ENCODE measurements around the gene AHRR. TPM values are rescaled to one million over a fixed set of nuclear protein-coding genes. Genes with fewer than 3 reads are reported as not detected.
"Not testable (repeated sequence)": the region's sequence is repeated elsewhere in the genome, so short reads cannot be mapped to it uniquely, and the experiment has no call there.

AHRR gene
- total RNA-seq, 1 donor from 2014 or later: 3.5 TPM

DNA sequence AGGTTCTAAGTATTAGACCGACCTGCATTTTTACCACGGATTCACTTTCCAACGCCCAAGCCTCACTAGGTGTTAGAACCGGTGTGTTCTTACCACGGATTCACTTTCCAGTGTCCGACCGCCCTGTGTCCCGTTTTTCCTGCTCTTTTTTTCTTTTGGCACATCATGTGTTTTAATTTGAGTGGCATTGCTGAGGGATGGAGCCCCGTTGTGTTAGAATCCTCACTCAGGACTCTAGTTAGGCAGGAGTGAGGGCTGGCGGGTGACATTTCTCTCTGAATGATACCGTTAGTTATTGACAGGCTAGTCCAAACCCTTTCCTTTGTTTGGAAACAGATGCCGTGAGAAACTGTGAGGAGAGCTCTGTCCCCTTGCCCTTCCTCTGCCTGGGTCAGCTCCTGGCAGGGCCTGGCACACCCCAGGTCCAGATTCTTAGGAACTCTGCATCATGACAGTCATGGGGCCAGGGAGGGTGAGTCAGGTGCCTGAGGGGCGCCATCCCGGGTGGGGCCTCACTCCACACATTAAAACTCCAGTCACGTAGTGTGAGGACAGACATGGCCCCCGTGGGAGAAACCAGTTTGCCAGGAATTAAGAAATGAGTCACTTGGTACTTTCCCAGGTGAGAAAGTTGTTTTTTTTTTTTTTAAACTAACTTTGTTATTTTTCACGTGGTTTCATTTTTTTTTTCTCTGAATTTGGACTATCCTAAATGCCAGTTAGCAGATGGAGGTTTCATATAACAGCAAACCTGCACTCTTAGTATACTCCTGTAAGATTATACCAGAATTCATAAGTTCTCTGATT lies 137.2 kb downstream of the AHRR start:
- no peak for DNase-seq (ENCODE audit: low spot score)

DNA sequence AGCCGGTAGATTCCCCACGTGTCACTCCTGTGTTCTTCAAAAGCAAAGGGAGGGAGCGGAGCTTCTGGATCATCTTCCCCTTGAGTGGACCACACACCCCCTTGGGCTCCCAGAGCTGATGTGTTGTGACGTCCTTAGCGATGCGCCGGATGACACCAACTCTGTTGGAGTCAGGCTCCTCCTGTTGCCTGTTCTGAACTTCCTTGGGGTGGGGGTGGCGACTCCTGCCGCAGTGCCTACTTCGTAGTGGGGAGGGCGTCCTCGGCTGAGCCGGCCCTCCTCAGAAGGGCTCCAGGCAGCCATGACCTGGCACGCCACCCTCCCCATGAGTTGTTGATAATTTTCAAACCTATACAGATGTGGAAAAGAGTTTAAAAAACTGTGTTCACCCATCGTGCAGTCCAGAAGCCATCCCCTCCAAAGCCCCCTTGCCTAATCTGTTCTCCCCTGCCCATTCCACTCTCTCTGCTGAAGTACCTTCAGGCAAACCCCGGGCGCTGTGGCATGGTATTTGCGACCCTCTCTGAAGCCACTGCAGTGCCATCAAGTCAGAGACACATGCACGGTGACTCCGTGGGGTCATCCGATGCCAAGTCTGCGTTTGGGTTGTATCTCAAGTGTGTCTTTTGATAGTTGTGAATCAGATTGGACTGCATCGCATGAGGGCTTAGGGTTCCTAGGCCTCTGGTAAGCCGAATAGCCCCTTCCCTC lies 138.2 kb downstream of the AHRR start:
- DNase-seq (ENCODE audit: low spot score): no peak

DNA sequence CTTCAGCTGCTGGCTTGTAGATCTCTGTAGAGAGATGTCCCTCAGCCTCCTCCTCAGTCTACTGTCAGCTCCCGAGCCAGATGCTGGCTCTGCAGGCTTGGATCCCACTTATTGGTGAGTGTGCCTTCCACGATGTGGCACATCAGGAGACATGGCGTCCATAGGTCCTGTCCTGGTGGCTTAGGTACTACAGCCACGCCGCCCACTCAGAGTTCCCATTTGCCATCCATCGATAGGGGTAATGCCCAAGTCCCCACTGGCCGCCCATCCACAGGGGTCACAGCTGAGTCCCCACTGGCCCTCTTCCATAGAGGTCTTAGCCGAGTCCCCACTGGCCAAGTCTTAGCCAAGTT lies 138.7 kb downstream of the AHRR start:
- no peak for DNase-seq (ENCODE audit: low spot score)

DNA sequence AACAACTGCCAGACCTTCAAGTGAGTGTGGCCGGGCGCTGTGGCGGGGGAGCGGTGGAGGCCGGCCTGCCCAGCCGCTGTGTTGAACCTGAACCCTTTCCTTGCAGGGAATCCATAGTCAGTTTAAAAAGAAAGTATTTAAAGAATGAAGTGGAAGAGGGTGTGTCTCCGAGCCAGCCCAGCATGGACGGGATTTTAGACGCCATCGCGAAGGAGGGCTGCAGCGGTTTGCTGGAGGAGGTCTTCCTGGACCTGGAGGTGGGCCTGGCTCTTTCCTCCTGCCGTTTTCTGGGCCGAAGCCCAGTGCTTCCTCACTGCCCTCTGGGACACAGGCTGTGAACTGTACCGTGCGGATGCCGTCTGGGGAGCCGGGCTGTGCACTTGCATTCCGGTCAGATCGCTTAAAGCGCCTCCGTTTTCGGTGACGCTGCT lies 140.6 kb downstream of the AHRR start:
- DNase-seq (ENCODE audit: low spot score): no peak

DNA sequence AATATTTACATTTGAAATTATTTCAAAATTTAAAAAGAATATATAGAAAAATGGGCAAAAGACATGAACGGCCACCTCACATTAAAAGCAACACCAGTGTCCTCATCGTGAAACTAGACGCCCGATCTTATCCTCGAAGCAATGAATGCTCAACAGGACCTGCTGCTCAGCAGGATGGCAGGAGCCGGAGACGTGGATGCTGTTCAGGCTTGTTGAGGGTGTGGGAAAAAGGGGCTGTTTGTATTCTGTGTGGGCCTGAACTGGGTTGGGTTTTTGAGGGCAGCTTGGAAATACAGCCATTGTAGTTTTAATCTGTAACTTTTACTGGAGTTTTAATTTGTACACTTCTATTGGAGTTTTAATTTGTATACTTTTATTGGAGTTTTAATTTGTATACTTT lies 141.8 kb downstream of the AHRR start:
- no peak for DNase-seq (ENCODE audit: low spot score)

DNA sequence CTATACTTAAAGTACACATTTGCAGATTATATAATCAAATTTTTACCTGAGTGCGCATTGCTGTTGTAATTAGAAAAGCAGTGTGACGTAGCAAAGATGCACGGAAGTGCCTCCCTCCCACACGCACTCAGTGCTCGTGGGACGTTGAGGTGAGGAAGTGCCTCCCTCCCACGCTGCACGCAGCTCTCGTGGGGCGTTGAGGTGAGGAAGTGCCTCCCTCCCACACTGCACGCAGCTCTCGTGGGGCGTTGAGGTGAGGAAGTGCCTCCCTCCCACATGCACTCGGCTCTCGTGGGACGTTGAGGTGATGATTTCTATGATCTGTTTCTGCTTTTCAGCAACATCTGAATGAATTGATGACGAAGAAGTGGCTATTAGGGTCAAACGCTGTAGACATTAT lies 142.4 kb downstream of the AHRR start:
- DNase-seq (ENCODE audit: low spot score): no peak

- DNase-seq (ENCODE audit: low spot score): no peak
These were observed 142.9 kb downstream of the AHRR start for GRCh38 chr5:464446-464842.

GRCh38 chr5:464843-465590 lies 143.5 kb downstream of the AHRR start:
- DNase-seq (ENCODE audit: low spot score): no peak

DNA sequence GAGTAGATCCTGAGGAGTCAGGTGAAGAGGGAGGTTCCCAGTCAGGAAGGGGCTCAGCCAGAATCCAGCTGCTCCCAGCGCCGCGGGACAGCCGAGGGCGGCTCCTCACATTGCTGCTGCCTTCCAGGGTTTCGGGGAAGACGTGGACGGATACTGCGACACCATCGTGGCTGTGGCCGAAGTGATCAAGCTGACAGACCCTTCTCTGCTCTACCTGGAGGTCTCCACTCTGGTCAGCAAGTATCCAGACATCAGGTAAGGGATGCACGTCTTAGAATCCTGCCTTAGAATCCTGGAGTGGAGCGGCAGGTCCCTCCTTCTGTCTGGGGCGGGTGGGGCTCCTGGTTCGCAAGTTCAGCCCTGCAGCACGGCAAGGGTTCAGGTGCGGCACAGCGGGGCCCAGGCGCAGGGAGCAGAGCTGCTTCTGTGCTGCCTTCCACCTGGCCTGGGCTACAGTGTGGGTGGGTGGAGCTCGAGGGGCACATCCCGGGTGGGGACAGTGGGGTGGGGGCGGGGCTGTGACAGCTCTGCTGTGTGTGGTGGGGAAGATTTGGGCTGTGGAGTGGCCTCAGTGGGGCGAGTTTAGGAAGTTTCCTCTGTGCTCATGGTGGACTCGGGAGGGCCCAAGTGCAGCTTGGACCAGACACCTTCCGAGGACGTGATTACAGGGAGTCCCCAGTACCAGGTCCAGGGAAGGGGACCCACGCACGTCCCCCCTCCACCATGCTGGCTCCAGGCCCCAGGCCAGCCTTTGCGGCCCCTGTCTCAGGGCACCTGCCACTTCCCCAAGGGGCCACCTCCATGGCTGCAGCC lies 144.3 kb downstream of the AHRR start:
- no peak for DNase-seq (ENCODE audit: low spot score)

DNA sequence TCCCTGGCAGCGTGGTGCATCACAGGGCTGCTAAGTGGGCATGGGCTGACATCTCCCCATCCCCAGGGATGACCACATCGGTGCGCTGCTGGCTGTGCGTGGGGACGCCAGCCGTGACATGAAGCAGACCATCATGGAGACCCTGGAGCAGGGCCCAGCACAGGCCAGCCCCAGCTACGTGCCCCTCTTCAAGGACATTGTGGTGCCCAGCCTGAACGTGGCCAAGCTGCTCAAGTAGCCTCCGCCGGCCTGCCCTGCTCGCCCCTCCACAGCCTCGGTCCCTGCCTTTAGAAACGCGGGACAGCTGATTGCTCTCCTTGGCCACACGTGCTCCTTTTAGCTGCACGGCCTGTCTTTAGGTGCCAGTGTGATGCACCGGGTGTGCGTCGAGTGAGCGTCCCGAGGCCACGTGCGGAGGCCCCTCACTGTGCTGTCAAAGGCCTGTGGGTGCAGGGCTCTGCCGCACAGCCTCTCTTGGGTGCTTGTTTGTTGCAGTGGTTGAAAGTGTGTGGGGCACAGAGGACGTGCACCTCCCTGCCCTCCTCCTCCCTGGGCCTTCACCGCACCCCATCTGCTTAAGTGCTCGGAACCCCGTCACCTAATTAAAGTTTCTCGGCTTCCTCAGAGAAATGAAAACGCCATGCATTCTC lies 145.3 kb downstream of the AHRR start:
- DNase-seq (ENCODE audit: low spot score): no peak

- DNase-seq (ENCODE audit: low spot score): no peak
These were observed 146.9 kb downstream of the AHRR start for GRCh38 chr5:468401-468800.

DNA sequence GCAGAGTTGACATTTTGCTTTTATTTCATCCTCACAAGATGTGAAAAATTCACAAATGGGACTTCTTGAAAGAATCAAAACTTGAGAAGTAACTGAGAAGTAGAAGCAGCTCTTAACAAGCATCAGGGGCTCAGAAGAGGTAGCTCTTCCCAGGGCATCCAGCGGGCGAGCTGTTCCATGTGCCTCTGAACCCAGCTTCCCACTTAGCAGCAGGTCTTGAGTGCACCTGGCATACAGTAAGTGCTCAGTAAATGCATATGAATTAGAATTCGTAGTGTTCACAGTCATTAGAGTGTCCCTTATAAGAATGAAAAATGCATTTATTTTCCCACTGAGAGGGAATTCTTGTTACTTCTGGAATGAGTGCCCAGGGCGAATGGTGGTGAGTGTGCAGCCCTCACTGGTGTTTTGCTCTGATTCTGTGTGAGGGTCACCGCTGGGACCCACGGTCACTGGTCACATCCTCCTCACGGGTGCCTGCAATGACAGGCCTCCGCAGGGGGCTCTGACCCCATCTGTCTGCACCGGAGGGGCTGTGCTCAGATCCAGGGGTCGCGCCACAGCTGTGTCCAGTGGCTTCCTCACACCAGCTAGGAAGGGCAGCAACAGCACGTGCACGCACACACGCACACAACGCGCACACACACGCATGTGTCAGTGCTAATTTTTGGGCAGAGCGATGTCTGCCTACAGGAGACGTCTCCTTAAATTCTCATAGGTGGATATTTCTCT lies 148.4 kb downstream of the AHRR start:
- no peak for DNase-seq (ENCODE audit: low spot score)

DNA sequence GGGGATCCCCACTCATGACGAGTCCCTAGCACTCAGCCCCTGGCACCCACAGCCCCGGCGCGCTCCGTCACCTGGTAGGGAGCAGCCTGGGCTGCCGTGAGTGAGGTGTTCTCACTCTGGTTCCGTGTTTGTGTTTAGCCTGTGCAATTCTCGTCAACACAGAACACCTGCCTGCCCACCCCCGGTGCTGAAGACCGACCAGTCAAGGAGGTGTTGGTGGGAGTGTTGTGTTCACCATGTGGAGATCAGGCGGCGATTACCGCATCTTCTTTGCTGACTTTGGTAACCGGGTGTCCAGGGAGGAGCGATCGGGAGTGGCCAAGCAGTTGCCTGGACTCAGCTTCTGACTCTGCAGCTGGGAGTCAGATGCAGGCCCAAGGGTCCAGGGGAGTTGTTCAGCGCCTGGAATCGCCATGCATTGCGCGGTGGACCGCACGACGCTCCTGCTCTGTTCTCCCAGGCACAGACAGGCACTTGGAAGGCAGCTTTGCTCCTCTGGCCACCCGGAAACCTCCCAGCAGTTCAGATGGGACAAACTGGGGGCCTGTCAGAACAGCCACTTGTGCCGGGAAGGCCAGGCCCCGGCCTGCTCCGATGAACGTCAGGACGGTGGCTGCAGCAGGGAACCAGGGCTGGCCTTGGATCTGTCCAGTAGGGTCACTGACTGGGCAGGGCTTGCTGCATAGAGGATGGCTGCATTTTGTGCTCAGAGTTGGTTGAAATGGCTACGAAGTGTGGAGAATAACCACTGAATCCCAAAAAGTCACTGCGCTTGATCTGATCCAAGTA lies 149.6 kb downstream of the AHRR start:
- no peak for DNase-seq (ENCODE audit: low spot score)

DNA sequence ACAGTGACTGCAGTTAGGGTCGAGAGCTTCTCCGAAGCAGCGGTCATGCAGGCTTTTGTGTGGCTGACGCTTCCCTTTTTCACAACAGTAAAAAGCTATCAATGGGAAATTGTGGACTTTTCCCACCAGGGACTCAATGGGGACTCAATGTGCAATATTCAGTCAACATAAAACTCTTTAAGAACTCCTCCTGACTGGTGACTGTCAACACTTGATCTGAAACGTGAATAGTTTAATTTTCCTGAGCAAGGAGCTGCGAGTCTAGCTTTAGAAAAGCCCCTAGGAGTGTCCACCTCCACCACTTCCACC lies 150.2 kb downstream of the AHRR start:
- DNase-seq (ENCODE audit: low spot score): no peak

GRCh38 chr5:472076-472655 lies 150.7 kb downstream of the AHRR start:
- DNase-seq (ENCODE audit: low spot score): no peak

DNA sequence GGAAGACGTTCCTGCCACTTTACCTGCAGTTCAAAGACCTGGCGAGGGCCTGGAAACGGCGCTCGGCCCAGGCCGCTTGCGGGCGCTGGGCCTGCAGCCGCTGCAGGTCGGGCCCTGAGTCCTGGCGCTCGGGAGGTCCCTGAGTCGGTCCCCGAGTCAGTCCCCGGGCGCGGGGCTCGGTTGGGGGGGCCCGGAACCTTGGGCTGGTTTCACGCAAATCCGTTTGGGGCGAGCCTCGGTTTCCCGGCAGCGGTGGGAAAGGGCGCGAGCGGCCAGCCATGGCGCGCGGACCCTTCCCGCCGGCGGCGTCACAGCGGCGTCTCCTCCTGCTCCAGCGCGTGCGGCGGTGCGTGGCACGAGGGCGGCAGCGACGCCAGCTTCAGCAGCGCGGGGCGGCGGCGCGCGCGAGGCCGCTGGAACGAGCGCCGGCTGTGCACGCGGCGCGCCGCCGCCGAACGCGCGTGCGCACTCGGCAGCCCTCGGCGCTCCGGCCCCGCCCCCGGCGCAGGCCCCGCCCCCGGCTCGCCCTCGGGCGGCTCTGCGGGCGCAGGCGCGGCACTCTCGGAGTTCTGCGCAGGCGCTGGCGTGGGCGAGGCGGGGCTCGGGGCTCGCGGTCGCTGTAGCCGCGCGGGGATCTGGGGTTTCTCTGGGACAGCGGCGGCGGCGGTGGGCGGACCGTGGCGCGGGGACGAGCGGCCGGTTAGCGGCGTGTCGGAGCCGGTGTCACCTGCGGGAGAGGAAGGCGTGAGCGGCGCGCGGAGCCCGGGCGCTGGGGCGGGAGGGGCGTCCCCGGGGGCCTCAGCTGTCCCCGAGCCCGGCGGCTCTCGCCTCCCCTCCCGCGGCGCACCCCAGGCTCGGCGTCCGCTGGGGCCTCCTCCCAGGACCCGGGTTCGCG lies 151.4 kb downstream of the AHRR start:
- peak; percentile 89 for DNase-seq (ENCODE audit: low spot score)

- DNase-seq (ENCODE audit: low spot score): no peak
These were observed 152.2 kb downstream of the AHRR start for GRCh38 chr5:473551-474192.

GRCh38 chr5:474232-474839 lies 152.8 kb downstream of the AHRR start:
- not testable (repeated sequence) for DNase-seq (ENCODE audit: low spot score)
